K562 (cell line): Measurements from ENCODE around the gene SSBP2. TPM values are rescaled to one million over a fixed set of nuclear protein-coding genes. Genes with fewer than 3 reads are reported as not detected.

Source experiments
- CAMTA2 ChIP-seq: fragments of 250-450 bp; sonication (Bioruptor Pico); conservative IDR thresholded peaks from 2 replicates; pipeline ENCODE4 v1.5.1; 2022
- CEBPB ChIP-seq: fragments of 450-650 bp; IDR thresholded peaks from 2 replicates; pipeline ENCODE4 v1.6.1; 2016; ENCODE audit warnings: missing genetic modification characterization, missing compliant biosample characterization
- CHD2 ChIP-seq: IDR thresholded peaks from 2 replicates; pipeline ENCODE4 v1.6.1; 2011; ENCODE audit warnings: low read depth, low read length
- EP300 ChIP-seq: IDR thresholded peaks from 2 replicates; pipeline ENCODE4 v1.6.1; 2012; ENCODE audit warnings: low read length, improper control_type of control experiment
- MEIS2 ChIP-seq: fragments of 450-650 bp; IDR thresholded peaks from 2 replicates; pipeline ENCODE4 v1.6.1; 2014; ENCODE audit warnings: mild to moderate bottlenecking; ENCODE audit not compliant: partially characterized antibody
- MTA3 ChIP-seq: fragments of 450-650 bp; formaldehyde crosslinking; IDR thresholded peaks from 2 replicates; pipeline ENCODE4 v1.6.1; 2017; ENCODE audit warnings: mild to moderate bottlenecking, borderline replicate concordance
- SIN3B ChIP-seq: fragments of 450-650 bp; IDR thresholded peaks from 2 replicates; pipeline ENCODE4 v1.6.1; 2017; ENCODE audit warnings: low read depth, mild to moderate bottlenecking, moderate library complexity
- SP1 ChIP-seq: sonication (generic); formaldehyde crosslinking; IDR thresholded peaks from 2 replicates; pipeline ENCODE4 v1.8.1; 2022; ENCODE audit warnings: mild to moderate bottlenecking, missing genetic modification reagents
- SRSF9 ChIP-seq: fragments of 200-400 bp; formaldehyde crosslinking; IDR thresholded peaks from 2 replicates; pipeline ENCODE4 v1.6.1; 2017; ENCODE audit warnings: low read depth, low read length, borderline replicate concordance
- ZNF146 ChIP-seq: IDR thresholded peaks from one replicate; pipeline ENCODE4 v1.6.1; 2018; ENCODE audit warnings: missing compliant biosample characterization; ENCODE audit not compliant: unreplicated experiment
- ZNF274 ChIP-seq: IDR thresholded peaks from 2 replicates; pipeline ENCODE4 v1.6.1; 2011; ENCODE audit warnings: low read depth, mild to moderate bottlenecking, low read length, moderate library complexity, borderline replicate concordance
- ZNF584 ChIP-seq: fragments of 200-800 bp; sonication (Bioruptor generic); IDR thresholded peaks from 2 replicates; pipeline ENCODE4 v1.6.1; 2016; ENCODE audit warnings: low read depth, mild to moderate bottlenecking, missing genetic modification characterization, missing compliant biosample characterization
- polyA plus RNA-seq, 8 experiments: library from polyadenylated mRNA; depleted of rRNA in 4 of 8; stranded (reverse) in 5 of 8; unstranded in 3 of 8; fragments of >200 nt; fragmentation: Nextera tagmentation in 2 of 8; fragmentation: Illumina TruSeq in 1 of 8; extraction: Ambion mirVana in 2 of 8; extraction: Trizol in 1 of 8; gene quantifications; 2 replicates each; pipeline versions ENCODE4 v1.2.1 to v1.2.3, GENCODE V29; 2011 to 2014; ENCODE audit warnings: inconsistent platforms in 1 of 8, missing spikeins in 1 of 8
- total RNA-seq, 7 experiments: library from RNA; depleted of rRNA in 6 of 7; stranded (reverse); fragments of >200 nt in 6 of 7; fragmentation: Illumina TruSeq in 2 of 7; extraction: Trizol in 2 of 7; gene quantifications; 2 replicates each; pipeline versions ENCODE4 v1.2.1 to v1.2.3, GENCODE V29; 2011 to 2021; ENCODE audit warnings: low replicate concordance in 1 of 7
- TF ChIP-seq, protein P1 (sequence below): fragments of 450-650 bp; formaldehyde crosslinking; IDR thresholded peaks from 2 replicates; pipeline ENCODE4 v1.4.0; 2020; ENCODE audit warnings: mild to moderate bottlenecking, moderate library complexity
- TF ChIP-seq, protein P2 (sequence below): sonication (generic); IDR thresholded peaks from 2 replicates; pipeline ENCODE4 v1.6.1; 2016
- TF ChIP-seq, protein P3 (sequence below): sonication (generic); formaldehyde crosslinking; IDR thresholded peaks from 2 replicates; pipeline ENCODE4 v1.8.0; 2023; ENCODE audit warnings: missing genetic modification reagents, mild to moderate bottlenecking, borderline replicate concordance

SSBP2 gene
- total and polyA plus RNA-seq, 9 of the 15 experiments (the other 6 are each of a cell fraction or from before 2014, with no cell fraction given) = 22.3 to 133 (median 42.1) TPM

DNA sequence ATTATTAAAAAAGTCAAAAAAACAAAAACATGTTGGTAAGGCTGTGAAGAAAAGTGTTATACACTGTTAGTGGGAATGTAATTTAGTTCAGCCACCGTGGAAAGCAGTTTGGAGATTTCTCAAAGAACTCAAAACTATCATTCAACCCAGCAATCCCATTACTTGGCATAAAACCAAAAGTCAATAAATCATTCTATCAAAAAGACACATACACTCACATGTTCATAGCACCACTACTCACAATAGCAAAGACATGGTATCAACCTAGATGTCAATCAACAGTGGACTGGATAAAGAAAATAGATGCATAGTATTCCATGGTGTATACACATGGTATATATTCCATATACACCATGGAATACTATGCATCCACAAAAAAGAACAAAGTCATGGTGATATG lies 208.7 kb downstream of the SSBP2 start (continued):
- TF ChIP-seq, protein P1, sequence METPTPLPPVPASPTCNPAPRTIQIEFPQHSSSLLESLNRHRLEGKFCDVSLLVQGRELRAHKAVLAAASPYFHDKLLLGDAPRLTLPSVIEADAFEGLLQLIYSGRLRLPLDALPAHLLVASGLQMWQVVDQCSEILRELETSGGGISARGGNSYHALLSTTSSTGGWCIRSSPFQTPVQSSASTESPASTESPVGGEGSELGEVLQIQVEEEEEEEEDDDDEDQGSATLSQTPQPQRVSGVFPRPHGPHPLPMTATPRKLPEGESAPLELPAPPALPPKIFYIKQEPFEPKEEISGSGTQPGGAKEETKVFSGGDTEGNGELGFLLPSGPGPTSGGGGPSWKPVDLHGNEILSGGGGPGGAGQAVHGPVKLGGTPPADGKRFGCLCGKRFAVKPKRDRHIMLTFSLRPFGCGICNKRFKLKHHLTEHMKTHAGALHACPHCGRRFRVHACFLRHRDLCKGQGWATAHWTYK (CRISPR knock-in tag) = no peak
- TF ChIP-seq, protein P2, sequence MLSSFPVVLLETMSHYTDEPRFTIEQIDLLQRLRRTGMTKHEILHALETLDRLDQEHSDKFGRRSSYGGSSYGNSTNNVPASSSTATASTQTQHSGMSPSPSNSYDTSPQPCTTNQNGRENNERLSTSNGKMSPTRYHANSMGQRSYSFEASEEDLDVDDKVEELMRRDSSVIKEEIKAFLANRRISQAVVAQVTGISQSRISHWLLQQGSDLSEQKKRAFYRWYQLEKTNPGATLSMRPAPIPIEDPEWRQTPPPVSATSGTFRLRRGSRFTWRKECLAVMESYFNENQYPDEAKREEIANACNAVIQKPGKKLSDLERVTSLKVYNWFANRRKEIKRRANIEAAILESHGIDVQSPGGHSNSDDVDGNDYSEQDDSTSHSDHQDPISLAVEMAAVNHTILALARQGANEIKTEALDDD = no peak
- TF ChIP-seq CEBPB (tag) (no peak), EP300 (no peak), ZNF146 (CRISPR knock-in tag) (peak; percentile 62), ZNF274 (no peak), CAMTA2 (CRISPR knock-in tag) (no peak), SP1 (no peak), CHD2 (no peak), MTA3 (no peak), SRSF9 (no peak), MEIS2 (peak; percentile 69), ZNF584 (CRISPR knock-in tag) (no peak), SIN3B (no peak)
- TF ChIP-seq, protein P3, sequence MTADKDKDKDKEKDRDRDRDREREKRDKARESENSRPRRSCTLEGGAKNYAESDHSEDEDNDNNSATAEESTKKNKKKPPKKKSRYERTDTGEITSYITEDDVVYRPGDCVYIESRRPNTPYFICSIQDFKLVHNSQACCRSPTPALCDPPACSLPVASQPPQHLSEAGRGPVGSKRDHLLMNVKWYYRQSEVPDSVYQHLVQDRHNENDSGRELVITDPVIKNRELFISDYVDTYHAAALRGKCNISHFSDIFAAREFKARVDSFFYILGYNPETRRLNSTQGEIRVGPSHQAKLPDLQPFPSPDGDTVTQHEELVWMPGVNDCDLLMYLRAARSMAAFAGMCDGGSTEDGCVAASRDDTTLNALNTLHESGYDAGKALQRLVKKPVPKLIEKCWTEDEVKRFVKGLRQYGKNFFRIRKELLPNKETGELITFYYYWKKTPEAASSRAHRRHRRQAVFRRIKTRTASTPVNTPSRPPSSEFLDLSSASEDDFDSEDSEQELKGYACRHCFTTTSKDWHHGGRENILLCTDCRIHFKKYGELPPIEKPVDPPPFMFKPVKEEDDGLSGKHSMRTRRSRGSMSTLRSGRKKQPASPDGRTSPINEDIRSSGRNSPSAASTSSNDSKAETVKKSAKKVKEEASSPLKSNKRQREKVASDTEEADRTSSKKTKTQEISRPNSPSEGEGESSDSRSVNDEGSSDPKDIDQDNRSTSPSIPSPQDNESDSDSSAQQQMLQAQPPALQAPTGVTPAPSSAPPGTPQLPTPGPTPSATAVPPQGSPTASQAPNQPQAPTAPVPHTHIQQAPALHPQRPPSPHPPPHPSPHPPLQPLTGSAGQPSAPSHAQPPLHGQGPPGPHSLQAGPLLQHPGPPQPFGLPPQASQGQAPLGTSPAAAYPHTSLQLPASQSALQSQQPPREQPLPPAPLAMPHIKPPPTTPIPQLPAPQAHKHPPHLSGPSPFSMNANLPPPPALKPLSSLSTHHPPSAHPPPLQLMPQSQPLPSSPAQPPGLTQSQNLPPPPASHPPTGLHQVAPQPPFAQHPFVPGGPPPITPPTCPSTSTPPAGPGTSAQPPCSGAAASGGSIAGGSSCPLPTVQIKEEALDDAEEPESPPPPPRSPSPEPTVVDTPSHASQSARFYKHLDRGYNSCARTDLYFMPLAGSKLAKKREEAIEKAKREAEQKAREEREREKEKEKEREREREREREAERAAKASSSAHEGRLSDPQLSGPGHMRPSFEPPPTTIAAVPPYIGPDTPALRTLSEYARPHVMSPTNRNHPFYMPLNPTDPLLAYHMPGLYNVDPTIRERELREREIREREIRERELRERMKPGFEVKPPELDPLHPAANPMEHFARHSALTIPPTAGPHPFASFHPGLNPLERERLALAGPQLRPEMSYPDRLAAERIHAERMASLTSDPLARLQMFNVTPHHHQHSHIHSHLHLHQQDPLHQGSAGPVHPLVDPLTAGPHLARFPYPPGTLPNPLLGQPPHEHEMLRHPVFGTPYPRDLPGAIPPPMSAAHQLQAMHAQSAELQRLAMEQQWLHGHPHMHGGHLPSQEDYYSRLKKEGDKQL (CRISPR knock-in tag) = no peak
- TF ChIP-seq, all 486 proteins: peak for 6
